Glutamatergic neuron (in vitro differentiated cells): ENCODE results near the gene DNAH14. TPM values are rescaled to one million over a fixed set of nuclear protein-coding genes. Genes with fewer than 3 reads are reported as not detected.

Source experiments
- DNase-seq: peaks from one replicate; pipeline ENCODE4 v3.0.0; 2022
- H3K27ac Mint-ChIP-seq: one replicate; pipeline ENCODE4 v1.8.0; 2020; ENCODE audit warnings: mild to moderate bottlenecking, mixed read lengths, inconsistent platforms; ENCODE audit not compliant: unreplicated experiment
- H3K27me3 Mint-ChIP-seq: one replicate; pipeline ENCODE4 v1.8.0; 2020; ENCODE audit warnings: mild to moderate bottlenecking, moderate library complexity, mixed read lengths, inconsistent platforms; ENCODE audit not compliant: unreplicated experiment
- H3K36me3 Mint-ChIP-seq: one replicate; pipeline ENCODE4 v1.8.0; 2020; ENCODE audit warnings: mild to moderate bottlenecking, mixed read lengths, inconsistent platforms; ENCODE audit not compliant: unreplicated experiment
- H3K4me1 Mint-ChIP-seq: one replicate; pipeline ENCODE4 v1.8.0; 2020; ENCODE audit warnings: mild to moderate bottlenecking, low read depth, mixed read lengths, inconsistent platforms; ENCODE audit not compliant: unreplicated experiment
- H3K4me3 Mint-ChIP-seq: one replicate; pipeline ENCODE4 v1.8.0; 2020; ENCODE audit warnings: mild to moderate bottlenecking, mixed read lengths, inconsistent platforms; ENCODE audit not compliant: unreplicated experiment
- H3K9me3 Mint-ChIP-seq: one replicate; pipeline ENCODE4 v1.8.0; 2020; ENCODE audit warnings: mild to moderate bottlenecking, moderate library complexity, mixed read lengths, inconsistent platforms; ENCODE audit not compliant: unreplicated experiment
- CTCF ChIP-seq: fragments of 200-600 bp; sonication (generic); IDR thresholded peaks from one replicate; pipeline ENCODE4 v1.5.0; 2021; ENCODE audit not compliant: partially characterized antibody, unreplicated experiment
- total RNA-seq: library from RNA; stranded (reverse); fragmentation: NEBNext Ultra II Directional; extraction: Animal tissue kit (Norgen Biotek cat#: 25700); gene quantifications from one replicate; pipeline ENCODE4 v1.2.1, GENCODE V29; 2021; ENCODE audit not compliant: unreplicated experiment

Gene DNAH14
- total RNA-seq, 1 donor from 2014 or later, result 36.6 TPM

- no peak for DNase-seq
- Mint-ChIP-seq H3K9me3 (no peaks in the 10 kb centered on the region), H3K36me3 (no peaks in the 10 kb centered on the region), H3K4me3 (no peak overlapping the region), H3K4me1 (no peaks in the 10 kb centered on the region), H3K27ac (no peak overlapping the region), H3K27me3 (peaks cover 2% of the 10 kb centered on the region)
- no peak for TF ChIP-seq CTCF
Observed at GRCh38 chr1:225355863-225356262, 426.4 kb downstream of the DNAH14 start.

GRCh38 chr1:225360119-225360518 is 430.6 kb downstream of the DNAH14 start:
- Mint-ChIP-seq H3K27ac (no peak overlapping the region), H3K9me3 (no peaks in the 10 kb centered on the region), H3K4me1 (no peaks in the 10 kb centered on the region), H3K36me3 (no peaks in the 10 kb centered on the region), H3K27me3 (peaks cover 2% of the 10 kb centered on the region), H3K4me3 (no peak overlapping the region)
- no peak for TF ChIP-seq CTCF
- no peak for DNase-seq

GRCh38 chr1:225361176-225361575 is 431.7 kb downstream of the DNAH14 start:
- no peaks in the 10 kb centered on the region for H3K9me3 Mint-ChIP-seq
- DNase-seq, result no peak

GRCh38 chr1:225362805-225363204 is 433.3 kb downstream of the DNAH14 start:
- no peak for DNase-seq
- H3K36me3 Mint-ChIP-seq, result no peaks in the 10 kb centered on the region
- peaks cover 2% of the 10 kb centered on the region for H3K27me3 Mint-ChIP-seq
- no peak overlapping the region for H3K4me3 Mint-ChIP-seq
- H3K9me3 Mint-ChIP-seq, result no peaks in the 10 kb centered on the region
- TF ChIP-seq CTCF, result no peak
- no peak overlapping the region for H3K27ac Mint-ChIP-seq
- H3K4me1 Mint-ChIP-seq, result peaks cover 8% of the 10 kb centered on the region

More at GRCh38 chr1:225361176-225361575, 431.7 kb downstream of the DNAH14 start:
- H3K4me3 Mint-ChIP-seq, result no peak overlapping the region
- H3K27ac Mint-ChIP-seq, result no peak overlapping the region
- TF ChIP-seq CTCF, result no peak
- H3K36me3 Mint-ChIP-seq, result no peaks in the 10 kb centered on the region
- peaks cover 2% of the 10 kb centered on the region for H3K27me3 Mint-ChIP-seq
- H3K4me1 Mint-ChIP-seq, result no peaks in the 10 kb centered on the region

- H3K27me3 Mint-ChIP-seq, result no peaks in the 10 kb centered on the region
- H3K36me3 Mint-ChIP-seq, result no peaks in the 10 kb centered on the region
- TF ChIP-seq CTCF, result no peak
Observed at GRCh38 chr1:225364439-225364838, 435.0 kb downstream of the DNAH14 start.

More at GRCh38 chr1:225364439-225364838, 435.0 kb downstream of the DNAH14 start:
- no peaks in the 10 kb centered on the region for H3K9me3 Mint-ChIP-seq
- H3K4me3 Mint-ChIP-seq, result no peak overlapping the region
- no peak for DNase-seq
- peaks cover 11% of the 10 kb centered on the region for H3K4me1 Mint-ChIP-seq
- no peak overlapping the region for H3K27ac Mint-ChIP-seq
